Embryonic facial prominence (tissue), 1 donor: Measurements from ENCODE around the gene CTTNBP2.
"Not testable (repeated sequence)": the region's sequence is repeated elsewhere in the genome, so short reads cannot be mapped to it uniquely, and the experiment has no call there.

Experiments
- DNase-seq: peaks from one replicate; pipeline ENCODE4 v3.0.0-alpha.2; 2016; ENCODE audit errors: extremely low spot score

Gene CTTNBP2

DNA sequence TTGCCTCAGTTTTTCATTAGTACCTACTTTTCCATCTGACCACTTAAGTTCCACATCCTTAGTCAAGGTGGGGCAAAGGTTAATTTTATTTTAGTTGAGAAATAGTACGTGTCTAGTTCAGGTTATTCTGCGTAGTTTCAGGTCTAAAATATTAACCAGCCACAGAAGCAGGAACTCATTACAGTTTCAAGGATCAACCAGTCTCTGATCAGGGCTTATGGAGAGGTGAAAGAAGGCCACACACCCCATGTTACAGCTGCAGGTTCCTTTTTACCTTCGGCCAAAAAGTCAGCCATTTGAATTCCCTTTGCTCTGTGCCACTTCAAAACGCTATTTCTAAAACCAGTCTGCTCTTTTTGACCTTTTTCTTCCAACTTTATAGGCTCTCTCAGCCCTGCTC, 134.2 kb downstream of the CTTNBP2 start:
- no peak for DNase-seq

DNA sequence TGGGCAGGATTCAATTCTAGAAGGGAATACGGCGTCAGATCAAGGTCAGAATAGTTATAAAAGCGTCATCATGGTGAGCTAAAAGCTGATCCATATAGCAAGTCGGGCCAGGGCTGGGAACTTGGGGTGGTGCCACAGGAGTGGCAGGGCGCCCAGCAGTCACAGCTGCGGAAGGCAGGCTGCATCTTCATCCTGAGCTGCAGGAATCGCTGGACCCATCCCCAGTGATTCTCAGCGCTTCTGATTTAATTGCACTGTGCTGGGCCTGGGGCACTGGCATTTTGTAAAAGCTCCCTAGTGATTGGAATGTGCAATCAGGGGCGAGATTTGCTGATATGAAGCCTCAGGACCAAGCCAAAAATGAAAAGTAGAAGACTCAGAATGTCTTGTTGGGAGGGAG, 135.3 kb downstream of the CTTNBP2 start:
- DNase-seq, result no peak

DNA sequence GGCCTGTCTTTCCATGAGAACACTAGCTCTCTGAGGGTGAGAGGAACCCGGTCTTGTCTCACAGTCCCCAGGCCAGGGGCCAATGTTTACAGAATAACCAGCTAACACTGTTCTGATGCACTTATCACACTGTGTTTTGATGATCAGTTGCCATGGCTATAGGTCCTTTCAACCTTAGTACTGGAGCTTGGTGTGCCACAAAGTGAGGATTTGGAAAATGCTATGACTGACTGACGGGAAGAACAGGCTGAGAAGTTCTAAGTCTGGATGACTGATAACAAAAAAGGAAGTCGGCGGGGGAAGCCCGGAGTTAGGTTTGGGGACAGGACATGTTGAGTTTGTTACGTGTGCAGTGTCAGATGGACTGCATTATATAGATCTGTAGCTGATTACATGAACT, 141.8 kb downstream of the CTTNBP2 start:
- no peak for DNase-seq

DNA sequence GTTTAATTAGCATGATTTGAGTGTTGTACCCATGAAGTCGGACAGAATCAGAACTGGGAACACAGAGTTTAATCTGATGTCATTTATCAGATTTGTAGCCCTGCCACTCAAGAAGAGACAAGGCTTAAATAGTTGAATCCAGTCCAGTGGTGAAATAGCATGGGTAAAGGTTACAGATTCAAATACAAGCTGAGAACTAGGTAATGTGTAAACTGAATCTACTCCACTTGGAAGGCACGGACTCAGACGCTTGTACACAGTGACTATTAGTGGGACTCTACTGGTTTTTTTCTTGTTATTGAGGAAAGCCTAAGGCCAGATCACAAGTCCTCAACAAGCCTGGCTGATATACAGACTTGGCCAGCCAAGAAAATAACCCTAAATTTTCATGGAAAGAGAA, 142.9 kb downstream of the CTTNBP2 start:
- no peak for DNase-seq

DNA sequence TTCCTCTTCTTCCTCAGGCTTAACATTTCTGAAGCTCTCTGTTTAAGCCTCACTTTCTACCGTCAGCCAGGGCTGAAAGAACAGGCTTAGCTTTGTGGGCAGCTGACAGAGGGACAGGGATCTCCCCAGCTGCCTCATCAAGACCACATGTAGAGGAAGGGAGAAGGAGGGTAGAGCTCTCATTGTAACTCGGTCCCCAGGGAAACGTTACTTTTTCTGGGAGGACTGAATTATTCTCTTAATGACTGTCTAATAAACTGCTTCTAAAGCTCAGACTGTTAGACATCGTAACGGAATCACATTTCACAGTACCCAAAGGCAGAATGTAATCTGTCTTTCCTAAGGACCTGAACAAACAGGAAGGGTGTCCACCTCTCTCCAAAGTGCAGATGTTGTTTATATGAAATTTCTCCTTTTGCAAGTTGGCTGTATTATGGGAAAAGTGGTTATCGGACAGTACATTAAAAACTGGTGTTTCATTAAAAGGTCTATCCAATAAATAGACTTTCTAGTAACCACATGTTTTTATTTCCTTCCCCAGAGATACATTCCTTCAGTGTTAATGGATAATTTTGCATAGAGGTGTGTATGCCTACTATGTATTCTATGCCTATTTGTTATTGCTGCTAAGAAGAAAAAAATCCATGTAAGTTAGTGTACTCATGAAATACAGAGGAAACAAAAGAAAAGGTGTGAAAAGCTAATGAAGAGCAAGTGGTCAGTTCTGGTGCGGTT, 144.2 kb downstream of the CTTNBP2 start:
- DNase-seq, result no peak

DNA sequence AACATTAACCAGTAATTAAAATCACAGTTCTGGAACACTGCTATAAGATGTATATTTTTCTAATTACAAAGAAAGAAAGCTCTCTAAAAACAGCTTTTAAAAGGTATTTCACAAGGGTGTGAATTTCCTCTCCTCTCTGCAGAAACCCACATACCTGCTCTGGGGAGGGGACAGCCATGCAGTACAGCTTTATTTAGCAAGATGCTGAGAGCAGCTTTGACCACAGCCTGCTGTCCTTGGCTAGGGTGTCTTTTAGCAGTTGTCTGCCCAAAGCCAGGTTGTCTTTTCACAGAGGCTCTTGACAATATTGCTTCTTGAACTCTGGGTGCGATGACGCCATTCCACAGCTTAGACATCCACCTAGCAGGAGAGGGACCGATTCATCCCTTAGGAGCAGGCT, 148.3 kb downstream of the CTTNBP2 start:
- DNase-seq, result no peak

DNA sequence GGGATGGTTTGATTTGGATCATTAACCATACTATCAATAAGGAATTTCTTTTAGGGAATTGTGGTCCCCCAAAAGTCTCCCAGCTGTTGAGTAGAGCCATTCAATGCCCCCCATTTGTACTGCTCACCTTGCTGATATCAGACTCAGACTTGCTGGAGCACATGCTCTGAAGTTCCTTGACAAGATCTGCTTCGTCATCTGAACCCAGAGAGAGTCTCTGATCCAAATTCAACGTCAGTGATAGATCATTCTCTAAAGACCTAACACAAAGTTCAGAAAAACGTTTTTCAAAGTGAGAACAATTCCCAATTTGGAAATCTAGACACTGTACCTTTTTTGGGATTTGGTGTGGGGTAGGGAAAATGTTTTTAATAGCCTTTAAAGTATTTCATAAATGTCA, 153.9 kb downstream of the CTTNBP2 start:
- DNase-seq, result no peak

DNA sequence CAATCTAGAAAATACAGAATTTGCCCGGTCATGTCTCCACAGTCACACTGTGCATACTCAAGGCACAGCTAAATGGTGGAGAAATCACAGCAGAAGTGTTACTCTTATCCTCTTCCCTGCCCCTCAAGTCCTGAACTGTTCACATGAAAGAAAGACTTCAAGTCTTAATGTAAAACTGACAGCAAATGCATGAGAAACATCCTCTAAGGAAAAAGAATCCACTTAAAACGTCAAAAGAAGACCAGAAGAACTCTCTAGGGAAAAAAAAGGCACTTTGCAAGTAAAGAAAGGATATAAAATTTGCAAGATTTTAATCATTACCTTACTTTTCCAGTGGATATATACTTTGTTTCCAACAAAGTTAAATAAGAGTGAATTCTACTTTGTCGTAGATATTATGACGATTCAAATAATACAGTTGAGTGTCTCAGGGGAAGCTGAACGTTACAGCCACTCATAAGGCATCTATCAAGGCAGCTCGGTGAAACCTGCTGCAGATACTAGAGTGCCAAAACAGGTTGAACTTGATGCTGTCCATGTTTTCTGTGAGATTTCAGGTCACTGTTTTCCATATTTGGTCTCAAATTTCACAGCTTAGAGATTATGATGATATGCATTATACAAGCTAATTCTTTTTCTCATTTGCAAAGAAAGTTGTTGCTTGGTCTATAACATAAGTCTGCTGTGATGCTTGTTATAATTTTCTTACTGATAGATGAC, 155.0 kb downstream of the CTTNBP2 start:
- DNase-seq, result no peak

DNA sequence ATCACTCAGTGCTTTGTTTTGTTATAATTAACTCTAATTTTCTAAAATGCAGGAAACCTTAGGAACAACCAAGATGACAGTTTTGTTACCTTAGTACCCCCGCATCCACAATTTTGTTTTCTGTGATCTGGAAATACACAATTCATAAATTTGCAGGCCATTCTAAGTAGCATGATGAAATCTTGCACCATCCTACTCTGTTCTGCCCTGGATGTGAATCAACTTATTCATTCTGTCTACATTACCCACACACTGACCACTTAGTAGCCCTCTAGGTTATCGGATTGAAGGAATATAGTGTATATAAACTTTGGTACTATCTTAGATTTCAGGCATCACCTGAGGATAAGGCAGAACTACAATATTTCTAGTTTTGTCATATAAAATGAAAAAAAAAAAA, 155.9 kb downstream of the CTTNBP2 start:
- DNase-seq, result no peak

DNA sequence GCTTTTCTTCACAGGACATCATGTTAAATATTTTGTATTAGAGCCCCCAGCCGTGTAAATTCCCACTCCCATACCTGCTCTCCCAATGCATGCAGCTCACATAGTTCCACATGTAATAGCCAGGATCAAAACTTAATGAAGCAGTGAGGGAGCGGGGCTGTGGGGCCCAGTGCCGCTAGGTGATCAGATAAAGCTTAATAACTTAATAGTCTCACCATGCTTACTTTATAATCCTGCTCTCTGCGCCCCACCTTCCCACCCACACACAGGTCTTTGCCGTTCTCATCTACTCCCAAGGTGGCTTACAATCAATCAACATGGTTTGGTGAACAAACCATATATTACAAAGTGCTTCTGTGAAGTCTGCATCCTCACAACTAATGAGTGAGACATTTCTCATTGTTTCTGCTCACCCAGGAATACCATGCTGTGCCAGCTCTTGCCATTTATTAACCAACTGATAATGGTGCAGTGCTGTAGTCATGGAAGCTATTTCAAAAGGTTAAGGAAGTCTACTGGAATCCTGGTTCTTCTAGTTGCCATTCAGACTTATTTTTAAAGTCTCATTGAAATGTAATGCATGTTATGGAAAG, 156.4 kb downstream of the CTTNBP2 start:
- DNase-seq, result no peak

DNA sequence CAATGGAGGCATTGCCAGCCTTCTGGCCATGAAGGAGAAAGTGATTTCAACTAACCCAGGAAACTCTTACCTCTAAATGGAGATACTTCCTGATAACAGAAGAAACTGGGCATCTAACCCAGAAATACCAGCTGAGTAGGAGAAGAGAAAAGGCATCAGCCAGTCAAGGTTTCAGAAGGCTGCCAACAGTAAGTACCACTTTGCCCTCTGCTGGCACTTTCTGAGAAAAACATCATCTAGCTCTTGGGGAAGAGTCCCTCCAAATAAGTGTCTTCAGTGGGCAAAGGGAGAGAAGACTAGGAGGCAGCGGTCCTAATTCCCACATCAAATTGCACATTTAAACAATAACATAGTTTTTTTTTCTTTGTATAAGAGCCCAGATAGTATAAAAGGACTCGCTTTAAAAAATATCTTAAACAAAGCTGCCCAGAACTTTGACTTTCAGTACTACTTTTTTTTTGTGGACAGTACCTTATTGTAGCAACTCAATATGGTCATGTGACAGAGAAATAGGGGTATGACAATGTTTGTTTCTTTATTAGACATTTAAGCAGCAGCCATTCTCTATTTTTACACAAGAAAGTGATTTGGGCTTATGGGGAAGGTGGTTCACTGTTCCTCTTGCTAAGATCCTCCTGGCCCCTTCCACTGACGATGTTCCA, 157.3 kb downstream of the CTTNBP2 start:
- DNase-seq, result peak; percentile 47

DNA sequence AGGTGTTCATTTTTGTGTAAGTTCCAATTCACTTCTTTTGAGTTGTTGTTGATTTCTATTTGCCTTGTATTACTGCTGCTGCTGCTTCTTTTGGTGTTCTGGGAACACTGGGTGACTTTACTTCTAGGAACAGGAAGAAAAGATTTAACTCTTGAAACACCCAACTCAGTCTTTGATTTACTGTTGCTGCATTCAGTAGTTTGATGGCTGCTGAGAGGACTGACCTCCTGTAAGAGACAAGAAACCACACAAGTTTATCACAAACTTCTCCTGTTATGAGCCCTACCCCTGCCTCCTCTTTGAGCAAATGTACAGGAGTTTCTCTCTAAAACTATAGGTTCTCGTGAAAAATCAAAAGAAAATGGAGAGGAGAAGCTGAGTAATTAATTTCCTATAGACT, 161.7 kb downstream of the CTTNBP2 start:
- no peak for DNase-seq

DNA sequence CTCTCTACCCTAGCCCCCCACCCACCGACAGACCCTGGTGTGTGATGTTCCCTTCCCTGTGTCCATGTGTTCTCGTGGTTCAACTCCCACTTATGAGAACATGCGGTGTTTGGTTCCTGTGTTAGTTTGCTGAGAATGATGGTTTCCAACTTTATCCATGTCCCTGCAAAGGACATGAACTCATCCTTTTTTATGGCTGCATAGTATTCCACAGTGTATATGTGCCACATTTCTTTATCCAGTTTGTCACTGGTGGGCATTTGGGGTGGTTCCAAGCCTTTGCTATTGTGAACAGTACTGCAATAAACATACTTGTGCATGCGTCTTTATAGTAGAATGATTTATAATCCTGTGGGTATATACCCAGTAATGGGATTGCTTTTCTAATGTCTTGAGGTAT, 165.1 kb downstream of the CTTNBP2 start:
- not testable (repeated sequence) for DNase-seq

DNA sequence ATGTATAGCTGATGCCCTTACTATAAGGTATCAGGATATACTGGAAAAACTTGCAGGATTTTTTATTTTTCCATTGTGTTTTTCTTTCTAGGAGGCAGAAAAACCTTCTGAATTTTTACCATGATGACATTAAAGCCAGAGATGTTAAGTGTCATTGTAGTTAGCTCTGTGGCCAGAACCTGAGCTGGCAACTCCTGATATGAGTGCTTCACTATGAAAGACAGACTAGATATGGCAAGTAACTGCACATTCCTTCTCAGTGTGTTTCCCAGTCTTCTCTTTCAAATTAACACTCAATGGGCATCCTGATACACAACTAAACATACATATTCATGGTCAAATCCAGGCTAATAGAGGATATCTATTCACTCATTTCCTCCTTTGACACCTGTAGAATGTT, 166.2 kb downstream of the CTTNBP2 start:
- DNase-seq, result no peak

DNA sequence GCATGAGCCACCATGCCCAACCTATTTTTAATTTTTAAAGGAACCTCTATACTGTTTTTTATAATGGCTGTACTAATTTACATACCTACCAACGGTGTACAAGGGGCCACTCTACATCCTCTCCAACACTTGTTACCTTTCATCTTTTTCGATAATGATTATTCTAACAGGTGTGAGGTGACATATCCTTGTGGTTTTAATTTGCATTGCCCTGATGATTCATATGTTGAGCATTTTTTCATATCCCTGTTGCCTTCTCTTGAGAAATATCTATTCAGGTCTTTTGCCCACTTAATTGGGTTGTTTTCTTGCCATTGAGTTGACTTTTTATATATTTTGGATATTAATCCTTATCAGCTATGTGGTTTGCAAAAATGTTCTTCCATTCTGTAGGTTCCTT, 167.0 kb downstream of the CTTNBP2 start:
- no peak for DNase-seq

DNA sequence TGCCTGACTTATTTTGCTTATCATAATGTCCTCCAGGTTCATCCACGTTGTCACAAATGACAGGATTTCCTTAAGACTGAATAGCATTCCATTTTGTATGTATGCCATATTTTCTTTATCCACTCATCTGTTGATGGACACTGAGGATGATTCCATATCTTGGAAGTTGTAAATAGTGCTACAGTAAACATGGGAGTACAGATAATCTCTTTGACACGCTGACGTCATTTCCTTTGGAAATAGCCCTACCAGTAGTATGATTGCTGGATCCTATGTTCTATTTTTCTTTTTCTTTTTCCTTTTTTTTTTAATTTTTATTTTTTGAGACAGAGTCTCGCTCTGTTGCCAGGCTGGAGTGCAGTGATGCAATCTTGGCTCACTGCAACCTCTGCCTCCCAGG, 167.6 kb downstream of the CTTNBP2 start:
- DNase-seq, result no peak

DNA sequence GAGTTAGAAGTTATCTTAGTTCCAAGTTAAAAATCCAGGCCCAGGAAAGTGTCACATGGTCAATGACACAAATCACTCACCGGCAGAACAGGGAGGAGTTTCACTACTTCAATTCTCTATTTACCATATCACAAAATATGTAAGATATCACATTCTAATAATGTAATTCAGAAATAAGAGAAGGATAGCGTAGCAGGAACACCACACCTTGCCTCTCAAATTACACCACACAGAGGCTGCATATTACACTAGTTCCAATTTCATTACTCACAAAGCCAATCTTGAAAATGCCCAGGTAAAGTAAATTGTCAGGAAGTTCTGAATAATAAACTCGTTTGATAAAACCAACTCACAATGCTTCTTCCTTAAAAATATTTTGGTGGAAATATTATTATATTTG, 169.2 kb downstream of the CTTNBP2 start:
- no peak for DNase-seq

DNA sequence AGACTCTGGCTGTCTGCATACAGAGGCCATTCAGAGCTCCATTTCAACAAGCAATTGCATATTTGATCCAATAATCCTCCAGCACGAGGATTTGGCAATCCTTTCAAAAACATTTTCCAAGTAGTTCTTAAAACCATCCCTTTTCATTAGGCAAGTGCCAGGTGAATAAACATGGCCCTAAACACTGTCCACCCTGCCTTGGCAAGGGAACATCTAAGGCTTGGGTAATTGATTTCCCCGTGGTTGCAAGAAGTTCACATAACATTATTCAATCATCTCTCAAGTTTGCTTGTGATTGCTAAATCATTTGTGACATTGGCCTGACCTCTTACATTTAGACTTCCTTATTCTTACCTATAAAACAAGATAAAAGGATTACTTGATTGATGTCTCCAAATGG, 175.2 kb downstream of the CTTNBP2 start:
- DNase-seq, result no peak

DNA sequence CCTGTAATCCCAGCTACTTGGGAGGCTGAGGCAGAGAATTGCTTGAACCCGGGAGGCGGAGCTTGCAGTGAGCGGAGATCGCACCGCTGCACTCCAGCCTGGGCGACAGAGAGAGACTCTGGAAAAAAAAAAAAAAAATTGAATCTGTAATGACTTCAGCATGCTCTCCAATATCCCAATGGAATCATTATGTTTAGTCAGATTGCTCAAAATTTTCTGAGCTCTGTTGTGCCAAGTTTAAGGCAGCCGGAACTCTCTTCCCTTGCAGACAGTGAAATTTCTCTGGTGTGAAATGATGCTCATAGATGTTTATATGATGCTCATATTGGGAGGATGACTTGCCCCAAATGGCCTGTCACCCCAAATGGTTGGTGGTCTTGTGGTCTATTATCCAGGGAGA, 180.9 kb downstream of the CTTNBP2 start:
- DNase-seq, result no peak

DNA sequence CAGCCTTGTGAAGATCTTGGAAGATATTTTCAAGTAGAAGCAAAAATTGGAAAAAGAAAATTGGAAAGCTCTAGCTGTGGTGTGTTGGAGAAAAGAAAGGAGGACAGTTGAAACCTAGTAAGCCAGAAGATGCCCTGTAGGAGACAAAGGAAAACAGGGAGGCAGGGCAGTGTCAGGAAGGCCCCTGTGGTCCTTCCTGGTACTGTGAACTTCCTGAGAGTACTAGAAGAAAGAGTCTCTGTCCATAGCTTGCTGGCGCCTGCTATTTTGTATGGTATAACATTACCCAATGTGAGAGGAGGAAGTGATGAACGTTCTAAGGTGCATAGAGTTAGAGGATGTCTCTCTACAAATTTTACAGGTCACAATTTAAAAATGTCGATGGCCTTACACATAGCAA, 183.1 kb downstream of the CTTNBP2 start:
- no peak for DNase-seq

DNA sequence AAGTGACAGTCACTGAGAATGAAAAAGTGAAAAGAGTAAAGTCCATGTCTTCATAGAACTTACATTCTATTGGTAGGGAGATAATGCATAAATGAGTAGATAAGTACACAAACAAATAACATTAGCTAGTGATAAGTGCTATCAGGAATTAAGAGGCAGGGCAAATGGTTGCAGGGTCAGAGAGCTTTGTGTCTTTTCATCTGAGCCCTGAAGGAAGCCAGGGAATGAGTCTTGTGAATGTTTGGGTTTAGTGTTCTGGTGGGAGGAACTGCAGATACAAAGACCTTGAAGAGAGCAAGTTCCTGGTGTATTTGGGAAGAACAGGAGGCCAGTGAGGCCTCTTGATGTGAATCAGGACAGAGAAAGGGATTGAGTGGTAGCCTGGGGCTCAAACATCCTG, 183.8 kb downstream of the CTTNBP2 start:
- DNase-seq, result no peak

DNA sequence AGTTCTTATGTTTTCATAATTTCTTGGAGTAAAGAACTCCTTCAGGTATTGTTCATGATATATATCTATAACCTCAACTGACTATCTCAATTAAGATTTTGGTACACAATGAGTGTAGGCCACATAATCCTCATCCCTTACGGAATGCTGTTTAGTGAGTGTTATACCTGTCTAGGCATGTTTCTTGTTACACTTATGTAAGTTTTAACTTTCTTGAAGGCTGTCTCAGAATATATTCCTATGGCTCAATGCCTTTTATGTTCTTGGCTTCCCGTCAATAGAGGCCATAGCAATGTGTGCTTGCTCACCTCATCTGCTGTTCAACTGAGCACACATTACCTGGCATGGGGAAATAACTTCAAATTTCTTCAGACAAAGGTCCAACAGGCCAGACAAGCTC, 185.1 kb downstream of the CTTNBP2 start:
- no peak for DNase-seq
